Inferior parietal cortex (tissue), 1 donor: ENCODE results near the gene ABRACL.
A peak's percentile ranks its signal among the peaks of the same experiment; 100 is the strongest.
"Not testable (repeated sequence)": the region's sequence is repeated elsewhere in the genome, so short reads cannot be mapped to it uniquely, and the experiment has no call there.

Experiments used
- DNase-seq: peaks from one replicate; pipeline ENCODE4 v3.0.0-alpha.2; 2016; ENCODE audit errors: extremely low spot score

ABRACL gene

GRCh38 chr6:139011980-139012379 lies 16.6 kb upstream of the ABRACL start:
- DNase-seq = no peak

DNA sequence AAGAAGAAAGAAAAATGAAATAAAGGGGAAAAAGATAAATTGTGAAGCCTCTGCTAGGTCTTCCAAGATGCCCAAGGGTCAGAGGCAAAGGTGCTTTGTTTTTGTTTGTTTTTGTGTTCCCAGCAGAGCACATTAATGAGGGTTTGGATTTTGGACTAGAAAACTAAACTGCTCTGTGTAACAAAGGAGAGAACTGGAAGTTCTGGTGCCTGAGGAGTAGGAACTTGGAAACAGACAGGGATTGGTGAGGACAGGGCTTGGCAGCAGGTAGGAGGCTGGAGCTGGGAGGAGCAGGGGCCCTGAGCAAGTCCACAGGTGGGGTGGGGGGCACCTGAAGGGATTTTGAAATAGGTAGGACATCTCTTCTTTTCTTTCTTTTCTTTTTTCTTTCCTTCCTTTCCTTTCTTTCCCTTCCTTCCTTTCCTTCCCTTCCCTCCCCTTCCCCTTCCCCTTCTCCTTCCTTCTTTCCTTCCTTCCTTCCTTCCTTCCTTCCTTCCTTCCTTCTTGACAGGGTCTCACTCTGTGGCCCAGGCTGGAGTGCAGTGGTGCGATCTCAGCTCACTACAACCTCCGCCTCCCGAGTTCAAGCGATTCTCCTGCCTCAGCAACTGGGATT lies 15.3 kb upstream of the ABRACL start:
- no peak for DNase-seq

- DNase-seq = no peak
Measured at GRCh38 chr6:139014945-139015344, 13.6 kb upstream of the ABRACL start.

GRCh38 chr6:139016337-139017213 lies 12.0 kb upstream of the ABRACL start:
- peak; percentile 28 for DNase-seq

DNA sequence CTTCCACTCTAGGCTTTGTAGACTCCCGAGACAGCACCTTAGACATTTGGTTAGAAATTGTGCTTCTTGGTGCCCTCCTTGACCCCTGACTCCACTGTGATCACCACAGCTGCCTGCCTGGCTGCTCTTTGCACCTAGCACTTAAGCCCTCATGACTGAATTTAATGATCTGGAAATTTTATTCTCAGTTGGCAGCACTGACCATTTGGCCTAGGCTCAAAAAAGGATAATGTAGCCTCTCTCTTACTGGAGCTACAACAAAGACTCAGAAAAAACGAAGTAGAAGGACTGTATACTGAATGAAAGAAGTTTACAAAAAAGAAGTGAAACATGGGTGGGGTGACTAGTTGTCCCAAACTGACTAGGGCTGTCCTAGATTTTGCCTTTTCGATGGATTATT lies 11.3 kb upstream of the ABRACL start:
- DNase-seq = peak; percentile 18

DNA sequence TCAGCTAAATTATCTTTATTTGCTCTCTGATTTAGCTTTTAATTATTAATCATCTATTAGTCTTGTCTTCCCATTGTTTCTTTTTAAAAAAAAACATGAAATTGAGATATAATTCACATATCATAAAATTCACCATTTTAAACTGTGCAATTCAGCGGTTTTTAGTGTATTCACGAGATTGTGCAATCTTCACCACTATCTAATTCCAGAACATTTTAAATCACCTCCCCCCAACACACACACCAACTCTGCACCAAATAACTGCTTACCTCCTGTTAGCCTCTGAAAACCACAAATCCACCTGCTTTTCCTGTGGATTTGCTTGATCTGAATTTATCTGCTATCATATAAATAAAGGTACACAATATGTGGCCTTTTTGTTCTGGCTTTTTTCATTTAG lies 8.8 kb upstream of the ABRACL start:
- no peak for DNase-seq

DNA sequence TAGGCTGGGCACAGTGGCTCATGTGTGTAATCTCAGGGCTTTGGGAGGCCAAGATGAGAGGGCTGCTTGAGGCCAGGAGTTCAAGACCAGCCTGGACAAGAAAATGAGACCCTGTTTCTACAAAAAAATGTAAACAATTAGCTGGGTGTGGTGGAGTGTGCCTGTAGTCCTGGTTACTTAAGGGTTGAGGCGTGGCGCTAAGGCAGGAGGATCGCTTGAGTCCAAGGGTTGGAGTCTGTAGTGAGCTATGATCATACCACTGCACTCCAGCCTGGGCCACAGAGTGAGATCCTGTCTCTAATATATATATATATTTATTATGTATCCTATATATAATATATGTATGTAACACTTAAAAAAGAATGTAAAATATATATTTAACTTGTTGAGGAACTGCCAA lies 7.9 kb upstream of the ABRACL start:
- no peak for DNase-seq

- not testable (repeated sequence) for DNase-seq
Measured at GRCh38 chr6:139025416-139025815, 3.1 kb upstream of the ABRACL start.

- no peak for DNase-seq
Measured at GRCh38 chr6:139027620-139028182, 844 bp upstream of the ABRACL start.

DNA sequence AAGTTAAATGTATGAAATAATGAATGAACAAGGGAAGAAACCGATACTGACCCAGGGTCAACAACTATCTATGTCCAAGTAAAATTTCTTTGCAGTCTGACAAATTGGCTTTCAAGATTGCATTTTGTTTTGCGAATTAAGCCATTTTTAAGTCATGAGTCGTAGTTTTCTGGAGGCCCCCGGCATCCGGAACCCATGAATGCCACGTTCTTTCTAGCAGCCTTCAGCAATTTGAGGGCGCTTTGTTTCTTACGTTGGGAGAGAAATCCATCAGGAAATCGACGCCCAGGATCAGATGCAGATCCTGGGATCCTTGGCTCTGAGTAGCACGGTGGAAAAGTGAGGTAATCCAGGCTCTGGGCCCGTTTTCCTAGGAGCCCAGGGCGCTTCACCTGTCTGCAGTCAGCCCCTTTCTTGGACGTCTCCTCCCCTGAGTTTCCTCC lies 309 bp upstream of the ABRACL start:
- peak; percentile 36 for DNase-seq

DNA sequence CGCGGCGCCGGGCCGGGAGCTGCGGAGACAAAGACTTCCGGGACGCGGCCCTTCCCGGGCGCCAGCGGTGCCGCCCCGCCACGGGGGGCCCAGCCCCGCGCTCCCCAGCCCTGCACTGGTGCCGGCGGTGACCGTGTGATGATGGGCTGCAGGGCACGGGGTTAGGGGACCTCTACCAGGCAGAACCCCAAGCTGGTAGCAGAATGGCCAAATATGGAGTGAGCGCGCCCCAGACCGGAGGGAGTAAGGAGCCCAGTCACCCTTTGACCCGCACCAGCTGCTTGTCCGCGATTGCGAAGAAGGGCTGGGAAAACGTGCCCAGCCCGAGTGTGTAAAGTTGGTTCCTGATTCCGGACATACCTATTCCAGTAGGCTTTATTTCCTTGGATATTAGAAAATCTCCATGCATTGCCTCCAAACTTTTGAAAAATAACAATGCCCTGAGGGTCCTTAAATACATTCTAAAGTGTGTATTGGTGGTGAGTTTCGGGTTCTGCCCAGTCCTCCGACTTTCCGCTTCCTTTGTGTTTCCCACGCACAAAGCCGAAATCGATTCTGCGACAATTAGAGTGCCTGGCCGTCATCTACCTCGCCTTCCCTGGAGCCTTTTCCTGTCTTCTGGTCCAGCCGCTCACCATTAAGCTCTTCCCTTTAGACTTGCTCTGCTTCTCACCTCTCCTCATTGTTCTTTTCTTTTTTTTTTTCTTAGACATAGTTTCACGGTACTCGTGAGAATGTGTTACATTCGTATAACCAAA lies 1.1 kb downstream of the ABRACL start:
- DNase-seq = no peak

- no peak for DNase-seq
Measured at GRCh38 chr6:139030228-139030963, 1.9 kb downstream of the ABRACL start.

DNA sequence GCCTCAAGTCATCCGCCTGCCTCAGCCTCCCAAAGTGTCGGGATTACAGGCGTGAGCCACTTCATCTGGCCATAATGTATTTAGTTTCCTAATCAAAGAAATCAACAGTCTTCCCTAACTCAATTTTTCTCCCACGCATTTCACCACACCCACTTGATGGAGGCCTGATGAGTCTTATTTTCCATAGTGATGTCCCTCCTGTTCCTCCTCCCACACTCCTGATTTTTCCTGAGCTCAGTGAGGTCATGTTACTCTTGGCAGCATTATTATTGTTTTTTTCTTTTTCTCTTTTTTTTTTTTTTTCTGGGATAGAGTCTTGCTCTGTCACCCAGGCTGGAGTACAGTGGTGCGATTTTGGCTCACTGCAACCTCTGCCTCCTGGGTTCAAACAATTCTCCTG lies 8.9 kb downstream of the ABRACL start:
- DNase-seq = no peak

DNA sequence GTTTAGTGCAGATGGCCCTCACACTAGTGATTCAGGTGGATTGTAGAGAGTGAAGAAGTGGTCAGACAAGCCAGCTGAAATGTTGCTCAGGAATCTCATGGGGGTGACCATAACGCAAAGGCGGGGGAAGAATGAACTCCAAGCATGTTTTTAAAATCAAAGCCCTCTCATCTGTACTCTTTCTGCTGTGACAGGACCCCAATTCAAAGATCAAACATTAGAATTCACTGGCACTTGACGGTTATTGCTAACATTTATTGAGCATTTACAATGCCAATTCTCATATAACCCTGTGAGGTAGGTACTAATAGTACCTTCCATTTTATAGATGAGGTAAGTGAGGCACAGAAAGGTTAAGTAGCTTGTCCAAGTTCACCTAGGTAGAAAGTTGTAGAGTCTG lies 15.7 kb downstream of the ABRACL start:
- DNase-seq = no peak

GRCh38 chr6:139047677-139048076 lies 19.1 kb downstream of the ABRACL start:
- DNase-seq = no peak

GRCh38 chr6:139048912-139049311 lies 20.4 kb downstream of the ABRACL start:
- not testable (repeated sequence) for DNase-seq

GRCh38 chr6:139050131-139050769 lies 21.7 kb downstream of the ABRACL start:
- not testable (repeated sequence) for DNase-seq

DNA sequence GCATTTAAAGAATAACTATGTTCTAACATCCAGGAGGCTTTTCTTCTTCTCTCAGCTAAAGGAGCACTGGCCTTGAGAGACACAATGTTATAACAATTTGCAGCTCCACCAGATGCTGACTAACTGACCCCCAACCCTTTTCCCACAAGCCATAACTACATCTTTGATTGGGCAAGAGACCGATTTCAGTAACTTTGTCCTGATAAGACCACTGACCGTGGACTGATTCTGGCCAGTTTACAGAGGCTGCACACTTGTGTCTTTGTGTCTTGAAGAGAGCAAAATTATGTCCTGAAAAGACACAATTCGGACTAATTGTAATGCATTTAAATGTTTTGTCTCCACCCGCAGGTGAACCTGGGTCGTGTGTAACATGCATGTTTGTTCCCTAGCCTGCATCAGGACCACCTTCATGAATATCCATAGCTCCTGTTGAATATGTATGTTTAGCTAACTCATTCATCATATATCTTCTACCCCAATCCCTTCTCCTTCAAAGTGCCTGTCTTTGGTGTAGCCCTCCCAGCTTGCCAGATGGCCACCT lies 22.3 kb downstream of the ABRACL start:
- DNase-seq = no peak

DNA sequence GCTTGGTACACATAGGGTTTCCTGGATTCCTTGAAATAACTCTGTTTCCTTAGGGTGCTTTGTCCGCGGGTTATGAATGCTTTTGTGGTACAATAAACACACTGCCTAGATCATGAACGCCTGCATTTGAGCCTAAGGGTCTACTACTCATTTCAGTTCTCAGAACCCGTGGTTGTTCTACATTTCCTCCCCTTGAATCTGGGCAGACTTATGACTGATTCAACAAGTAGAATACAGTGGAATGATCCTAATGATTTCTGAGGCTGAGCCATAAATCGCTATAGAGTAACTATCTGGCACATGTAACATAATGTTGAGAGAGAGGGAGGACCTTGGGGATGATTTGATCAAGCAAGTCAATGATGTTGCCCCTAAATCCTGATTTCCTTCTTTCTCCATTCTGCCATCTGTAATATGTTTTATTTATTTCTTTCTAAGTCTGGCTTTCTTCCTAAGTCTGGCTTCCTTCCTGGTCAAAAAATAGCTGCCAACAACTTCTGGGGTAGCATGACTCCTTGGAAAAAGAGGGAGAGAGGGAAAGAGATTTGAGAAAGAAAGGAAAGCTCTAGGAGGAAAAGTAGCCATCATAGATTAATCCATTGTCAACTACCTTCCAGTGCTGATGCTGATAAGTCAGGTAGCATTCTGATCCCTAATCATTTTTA lies 23.0 kb downstream of the ABRACL start:
- no peak for DNase-seq

GRCh38 chr6:139053382-139053781 lies 24.8 kb downstream of the ABRACL start:
- no peak for DNase-seq
